Measurements from ENCODE around the gene CLBA1.
"Not testable (repeated sequence)": the region's sequence is repeated elsewhere in the genome, so short reads cannot be mapped to it uniquely, and the experiment has no call there.

Gene CLBA1

GRCh38 chr14:104947881-104948735, 37.5 kb upstream of the CLBA1 start:
- not testable (repeated sequence) for DNase-seq (ENCODE audit: low spot score)

DNA sequence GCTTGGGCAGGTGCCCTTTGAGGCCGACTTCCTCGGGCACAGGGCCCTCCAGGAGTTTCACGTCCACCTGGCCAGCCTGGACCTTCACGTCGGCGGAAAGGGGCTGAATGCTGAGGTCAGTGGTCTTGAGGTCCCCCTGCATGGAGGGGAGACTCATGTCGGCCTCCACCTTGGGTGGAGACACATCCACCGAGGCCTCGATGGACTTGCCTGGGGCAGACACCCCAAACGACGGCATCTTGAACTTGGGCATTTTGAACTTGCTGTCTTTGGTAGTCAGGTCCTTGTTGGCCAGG, 36.9 kb upstream of the CLBA1 start:
- no peak for DNase-seq (ENCODE audit: low spot score)

DNA sequence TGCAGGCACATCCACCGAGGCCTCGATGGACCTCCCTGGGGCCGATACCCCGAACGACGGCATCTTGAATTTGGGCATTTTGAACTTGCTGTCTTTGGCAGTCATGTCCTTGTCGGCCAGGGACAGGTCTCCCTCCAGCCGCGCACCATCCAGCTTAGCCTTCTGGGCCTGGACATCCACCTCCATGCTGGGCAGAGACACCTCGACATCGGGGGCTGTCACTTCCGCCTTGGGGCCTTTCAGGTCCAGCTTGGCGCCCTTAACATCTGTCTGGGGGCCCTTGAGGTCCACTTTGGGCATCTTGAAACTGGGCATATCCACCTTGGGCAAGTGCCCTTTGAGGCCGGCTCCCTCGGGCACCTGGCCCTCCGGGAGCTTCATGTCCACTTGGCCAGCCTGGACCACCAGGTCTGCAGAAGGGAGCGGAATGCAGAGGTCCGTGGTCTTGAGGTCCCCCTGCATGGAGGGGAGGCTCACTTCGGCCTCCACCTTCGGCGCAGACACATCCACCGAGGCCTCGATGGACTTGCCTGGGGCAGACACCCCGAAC, 36.1 kb upstream of the CLBA1 start:
- not testable (repeated sequence) for DNase-seq (ENCODE audit: low spot score)

DNA sequence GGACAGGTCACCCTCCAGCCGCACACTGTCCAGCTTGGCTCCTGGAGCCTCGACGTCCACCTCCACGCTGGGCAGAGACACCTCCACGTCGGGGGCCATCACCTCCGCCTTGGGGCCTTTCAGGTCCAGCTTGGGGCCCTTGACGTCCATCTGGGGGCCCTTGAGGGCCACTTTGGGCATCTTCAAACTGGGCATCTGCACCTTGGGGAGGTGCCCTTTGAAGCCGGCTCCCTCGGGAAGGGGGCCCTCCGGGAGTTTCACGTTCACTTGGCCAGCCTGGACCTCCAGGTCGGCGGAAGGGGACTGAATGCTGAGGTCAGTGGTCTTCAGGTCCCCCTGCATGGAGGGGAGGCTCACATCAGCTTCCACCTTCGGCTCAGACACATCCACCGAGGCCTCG, 35.6 kb upstream of the CLBA1 start:
- DNase-seq (ENCODE audit: low spot score), result no peak

DNA sequence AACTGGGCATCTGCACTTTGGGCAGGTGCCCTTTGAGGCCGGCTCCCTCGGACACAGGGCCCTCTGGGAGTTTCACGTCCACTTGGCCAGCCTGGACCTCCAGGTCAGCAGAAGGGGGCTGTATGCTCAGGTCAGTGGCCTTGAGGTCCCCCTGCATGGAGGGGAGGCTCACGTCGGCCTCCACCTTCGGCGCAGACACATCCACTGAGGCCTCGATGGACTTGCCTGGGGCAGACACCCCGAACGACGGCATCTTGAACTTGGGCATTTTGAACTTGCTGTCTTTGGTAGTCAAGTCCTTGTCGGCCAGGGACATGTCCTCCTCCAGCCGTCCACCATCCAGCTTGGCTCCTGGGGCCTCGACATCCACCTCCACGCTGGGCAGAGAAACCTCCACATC, 34.9 kb upstream of the CLBA1 start:
- not testable (repeated sequence) for DNase-seq (ENCODE audit: low spot score)

DNA sequence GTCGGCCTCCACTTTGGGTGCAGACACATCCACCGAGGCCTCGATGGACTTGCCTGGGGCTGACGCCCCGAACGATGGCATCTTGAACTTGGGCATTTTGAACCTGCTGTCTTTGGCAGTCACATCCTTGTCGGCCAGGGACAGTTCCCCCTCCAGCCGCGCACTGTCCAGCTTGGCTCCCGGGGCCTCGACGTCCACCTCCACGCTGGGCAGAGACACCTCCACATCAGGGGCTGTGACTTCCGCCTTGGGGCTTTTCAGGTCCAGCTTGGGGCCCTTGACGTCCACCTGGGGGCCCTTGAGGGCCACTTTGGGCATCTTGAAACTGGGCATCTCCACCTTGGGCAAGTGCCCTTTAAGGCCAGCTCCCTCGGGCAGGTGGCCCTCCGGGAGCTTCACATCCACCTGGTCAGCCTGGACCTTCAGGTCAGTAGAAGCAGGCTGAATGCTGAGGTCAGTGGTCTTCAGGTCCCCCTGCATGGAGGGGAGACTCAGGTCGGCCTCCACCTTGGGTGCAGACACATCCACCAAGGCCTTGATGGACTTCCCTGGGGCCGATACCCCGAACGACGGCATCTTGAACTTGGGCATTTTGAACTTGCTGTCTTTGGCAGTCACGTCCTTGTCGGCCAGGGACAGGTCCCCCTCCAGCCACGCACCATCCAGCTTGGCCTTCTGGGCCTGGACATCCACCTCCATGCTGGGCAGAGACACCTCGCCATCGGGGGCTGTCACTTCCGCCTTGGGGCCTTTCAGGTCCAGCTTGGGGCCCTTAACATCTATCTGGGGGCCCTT, 33.5 kb upstream of the CLBA1 start:
- DNase-seq (ENCODE audit: low spot score), result not testable (repeated sequence)

DNA sequence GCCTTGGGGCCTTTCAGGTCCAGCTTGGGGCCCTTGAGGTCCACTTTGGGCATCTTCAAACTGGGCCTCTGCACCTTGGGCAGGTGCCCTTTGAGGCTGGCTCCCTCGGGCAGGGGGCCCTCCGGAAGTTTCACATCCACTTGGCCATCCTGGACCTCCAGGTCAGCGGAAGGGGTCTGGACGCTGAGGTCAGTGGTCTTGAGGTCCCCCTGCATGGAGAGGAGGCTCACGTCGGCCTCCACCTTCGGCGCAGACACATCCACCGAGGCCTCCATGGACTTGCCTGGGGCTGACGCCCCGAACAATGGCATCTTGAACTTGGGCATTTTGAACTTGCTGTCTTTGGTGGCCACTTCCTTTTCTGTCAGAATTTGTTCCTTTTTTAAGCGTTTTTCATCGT, 32.5 kb upstream of the CLBA1 start:
- no peak for DNase-seq (ENCODE audit: low spot score)

- no peak for DNase-seq (ENCODE audit: low spot score)
Observed at GRCh38 chr14:104953896-104954656, 31.5 kb upstream of the CLBA1 start.

- no peak for DNase-seq (ENCODE audit: low spot score)
Observed at GRCh38 chr14:104954746-104955395, 30.7 kb upstream of the CLBA1 start.

- no peak for DNase-seq (ENCODE audit: low spot score)
Observed at GRCh38 chr14:104955396-104955770, 30.2 kb upstream of the CLBA1 start.

DNA sequence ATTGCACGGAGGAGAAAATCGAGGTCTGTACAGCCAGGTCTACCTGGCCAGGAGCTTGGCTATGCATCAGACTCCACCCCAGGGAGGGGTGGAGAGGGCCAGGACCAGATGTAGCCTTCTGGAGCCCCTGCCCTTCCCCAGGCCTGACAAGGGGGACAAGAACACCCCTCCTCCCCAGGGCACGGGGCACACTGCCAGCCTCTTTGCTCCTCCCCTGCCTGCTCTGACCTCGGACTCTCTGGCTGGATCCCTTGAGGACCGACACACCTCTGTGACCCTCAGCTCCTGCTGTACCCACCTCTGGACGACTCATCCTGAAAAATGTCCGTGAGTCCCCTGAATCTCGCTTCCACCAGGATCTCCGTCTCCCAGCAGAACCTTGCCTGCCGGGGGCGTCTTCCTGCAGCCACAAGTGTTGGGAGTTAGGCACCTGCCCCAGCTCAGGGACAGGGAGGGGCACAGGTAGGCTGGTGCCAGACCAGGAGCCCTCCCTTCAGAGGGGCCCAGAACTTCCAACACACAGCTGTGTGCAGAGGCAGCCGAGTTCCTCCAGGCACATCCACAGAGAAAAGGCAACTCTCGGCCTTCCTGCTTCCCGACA, 29.2 kb upstream of the CLBA1 start:
- no peak for DNase-seq (ENCODE audit: low spot score)

DNA sequence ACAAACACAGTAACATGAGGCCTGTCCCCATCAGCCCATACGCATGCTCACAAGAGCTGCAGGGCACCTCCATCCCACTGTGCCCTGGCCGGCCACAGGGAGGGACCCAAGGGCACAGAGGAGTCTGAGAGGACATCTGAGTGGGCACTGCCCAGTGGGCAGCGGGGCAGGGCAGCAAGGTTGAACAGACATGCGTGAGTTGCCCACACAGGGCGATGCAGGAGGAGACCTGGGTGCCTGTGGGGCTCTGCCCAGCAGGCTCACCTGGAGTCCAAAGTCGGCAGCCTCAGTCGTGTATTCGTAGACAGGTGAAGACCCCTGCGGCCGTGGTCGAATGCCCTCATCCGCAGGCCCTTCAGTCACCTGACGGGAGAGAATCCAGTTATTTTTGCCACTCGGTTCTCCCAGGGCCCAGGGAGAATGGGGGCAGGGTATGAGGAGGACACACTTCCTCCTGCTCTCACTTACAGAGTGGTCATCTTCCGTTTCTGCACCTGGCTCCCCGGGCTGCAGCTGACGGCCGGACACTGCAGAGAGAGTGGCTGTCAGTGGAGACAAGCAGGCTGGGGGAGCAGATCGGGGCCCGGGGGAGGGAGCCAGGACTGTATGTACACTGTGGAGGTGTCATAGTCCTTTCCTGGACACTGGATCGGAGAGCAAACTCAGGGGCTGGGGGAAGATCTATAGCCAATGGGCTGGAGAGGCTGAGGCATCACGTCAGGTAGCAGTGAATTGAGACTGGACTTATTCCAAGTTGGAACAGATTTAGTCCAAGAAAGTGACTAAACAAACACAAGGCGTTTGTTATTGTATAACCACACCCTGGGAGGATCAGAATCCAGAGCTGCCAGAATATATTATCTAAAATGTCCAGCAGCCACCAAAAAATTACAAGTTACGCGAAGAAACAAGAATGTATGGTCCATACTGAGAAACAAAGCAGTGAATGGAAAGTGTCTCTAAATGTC, 28.2 kb upstream of the CLBA1 start:
- no peak for DNase-seq (ENCODE audit: low spot score)

DNA sequence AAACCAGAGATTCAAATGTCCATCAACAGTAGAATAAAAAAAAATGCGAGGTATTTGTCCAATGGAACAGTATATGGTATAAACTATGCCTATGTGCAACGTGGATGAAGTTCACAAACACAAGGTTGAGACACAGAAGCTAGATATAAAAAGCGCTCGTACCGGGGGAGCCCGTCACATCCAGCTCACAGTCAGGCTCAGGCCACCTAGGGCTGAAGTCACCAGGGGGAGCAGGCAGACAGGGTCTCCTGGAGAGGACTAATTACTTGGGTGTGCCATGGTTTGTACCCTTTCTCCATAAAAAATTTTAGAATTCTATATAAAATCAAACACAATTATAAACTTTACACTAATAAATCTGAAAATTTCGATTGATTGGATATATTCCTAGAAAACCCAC, 21.0 kb upstream of the CLBA1 start:
- DNase-seq (ENCODE audit: low spot score), result no peak

GRCh38 chr14:104965561-104966231, 19.9 kb upstream of the CLBA1 start:
- no peak for DNase-seq (ENCODE audit: low spot score)

- DNase-seq (ENCODE audit: low spot score), result no peak
Observed at GRCh38 chr14:104966261-104966865, 19.2 kb upstream of the CLBA1 start.

- no peak for DNase-seq (ENCODE audit: low spot score)
Observed at GRCh38 chr14:104966981-104967385, 18.6 kb upstream of the CLBA1 start.

DNA sequence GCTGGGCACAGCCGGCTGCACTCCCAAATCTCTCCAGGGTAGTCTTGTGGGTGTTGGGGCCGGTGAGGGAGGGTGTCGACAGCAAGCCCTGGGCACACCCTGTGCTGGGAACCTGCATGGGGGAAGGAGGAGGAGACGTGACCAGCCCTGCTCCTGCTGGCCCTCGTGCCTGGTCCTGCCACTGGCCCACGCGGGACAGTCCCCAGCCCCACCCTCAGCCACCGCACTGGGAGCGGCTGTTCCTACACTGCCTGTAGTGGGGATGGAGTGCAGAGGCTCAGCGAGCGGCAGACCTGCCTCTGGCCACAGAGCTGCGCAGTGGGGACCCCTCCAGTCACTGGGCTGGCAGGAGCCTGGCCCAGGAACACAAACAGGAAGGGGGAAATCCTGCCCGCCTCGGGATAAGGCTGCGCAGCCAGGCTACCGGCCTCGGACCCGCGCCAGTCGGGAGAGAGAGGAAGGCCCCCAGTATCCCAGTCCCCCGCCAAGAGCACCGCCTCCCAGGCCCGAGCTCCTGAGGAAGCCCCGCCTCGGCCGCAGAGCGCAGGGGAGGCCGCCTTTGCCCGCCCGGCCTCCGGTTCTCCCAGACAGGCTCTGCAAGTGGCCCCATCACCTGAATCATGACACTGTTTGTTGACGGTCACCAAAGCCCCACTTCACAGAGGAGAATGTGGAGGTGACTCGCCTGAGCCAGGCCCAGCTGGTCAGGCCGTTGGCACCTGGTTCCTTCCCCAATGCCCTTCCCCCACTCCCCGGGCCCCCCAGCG, 18.0 kb upstream of the CLBA1 start:
- DNase-seq (ENCODE audit: low spot score), result no peak

DNA sequence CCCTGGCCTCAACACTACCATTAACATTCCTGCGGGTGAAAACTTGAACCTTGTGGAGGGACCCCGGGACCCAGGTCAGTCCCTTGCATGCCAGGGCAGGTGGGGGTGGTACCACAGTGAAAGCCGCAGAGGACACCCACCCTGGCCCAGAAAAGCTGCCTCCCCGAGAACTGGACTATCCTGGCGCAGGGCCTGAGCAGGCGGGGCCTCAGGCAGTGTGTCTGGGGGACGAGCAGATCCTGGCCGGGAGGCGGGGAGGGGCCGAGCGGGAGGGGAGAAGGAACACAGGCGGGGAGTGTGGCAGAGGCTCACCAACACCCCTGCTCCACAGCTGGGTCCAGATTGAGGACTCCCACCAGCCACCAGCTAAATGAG, 17.4 kb upstream of the CLBA1 start:
- no peak for DNase-seq (ENCODE audit: low spot score)

Data from LoVo (cell line).